Fibroblast of the conjunctiva (primary cell): Measurements from ENCODE around the gene SLC35D2.
"Not testable (repeated sequence)": the region's sequence is repeated elsewhere in the genome, so short reads cannot be mapped to it uniquely, and the experiment has no call there.

ENCODE experiments used
- DNase-seq: peaks from one replicate; pipeline ENCODE4 v3.0.0-alpha.2; 2010; ENCODE audit warnings: low read depth

Gene SLC35D2

GRCh38 chr9:96360976-96361375, 22.5 kb downstream of the SLC35D2 start:
- DNase-seq: no peak

GRCh38 chr9:96360523-96360922, 23.0 kb downstream of the SLC35D2 start:
- DNase-seq: not testable (repeated sequence)

GRCh38 chr9:96350866-96351265, 32.6 kb downstream of the SLC35D2 start:
- DNase-seq: no peak

- no peak for DNase-seq
Measured at GRCh38 chr9:96348261-96348660, 35.2 kb downstream of the SLC35D2 start.

GRCh38 chr9:96345551-96345950, 38.0 kb downstream of the SLC35D2 start:
- DNase-seq: no peak

- peak; percentile 96 for DNase-seq
Measured at GRCh38 chr9:96344458-96345180, 38.9 kb downstream of the SLC35D2 start.

GRCh38 chr9:96343515-96344360, 39.8 kb downstream of the SLC35D2 start:
- no peak for DNase-seq

GRCh38 chr9:96342571-96343245, 40.8 kb downstream of the SLC35D2 start:
- no peak for DNase-seq

- DNase-seq: no peak
Measured at GRCh38 chr9:96340707-96341106, 42.8 kb downstream of the SLC35D2 start.

GRCh38 chr9:96338299-96338698, 45.2 kb downstream of the SLC35D2 start:
- no peak for DNase-seq

GRCh38 chr9:96333958-96334357, 49.6 kb downstream of the SLC35D2 start:
- no peak for DNase-seq

GRCh38 chr9:96331236-96331947, 52.1 kb downstream of the SLC35D2 start:
- DNase-seq: no peak

- DNase-seq: peak; percentile 48
Measured at GRCh38 chr9:96327694-96328352, 55.7 kb downstream of the SLC35D2 start.

- DNase-seq: no peak
Measured at GRCh38 chr9:96323169-96323568, 60.3 kb downstream of the SLC35D2 start.

GRCh38 chr9:96322736-96323135, 60.8 kb downstream of the SLC35D2 start:
- not testable (repeated sequence) for DNase-seq

GRCh38 chr9:96322210-96322609, 61.3 kb downstream of the SLC35D2 start:
- not testable (repeated sequence) for DNase-seq

GRCh38 chr9:96321515-96321914, 62.0 kb downstream of the SLC35D2 start:
- no peak for DNase-seq

- no peak for DNase-seq
Measured at GRCh38 chr9:96320749-96321280, 62.7 kb downstream of the SLC35D2 start.

- DNase-seq: no peak
Measured at GRCh38 chr9:96318921-96319565, 64.5 kb downstream of the SLC35D2 start.

- peak; percentile 68 for DNase-seq
Measured at GRCh38 chr9:96317335-96317980, 66.1 kb downstream of the SLC35D2 start.
